Fibroblast of skin of right quadriceps (primary cell): ENCODE measurements around the gene TNKS1BP1.
A peak's percentile ranks its signal among the peaks of the same experiment; 100 is the strongest.
"Not testable (repeated sequence)": the region's sequence is repeated elsewhere in the genome, so short reads cannot be mapped to it uniquely, and the experiment has no call there.

ENCODE experiments used
- DNase-seq: peaks from one replicate; pipeline ENCODE4 v3.0.0-alpha.2; 2013

Gene TNKS1BP1

GRCh38 chr11:57353852-57354251, 29.1 kb upstream of the TNKS1BP1 start:
- DNase-seq, result no peak

DNA sequence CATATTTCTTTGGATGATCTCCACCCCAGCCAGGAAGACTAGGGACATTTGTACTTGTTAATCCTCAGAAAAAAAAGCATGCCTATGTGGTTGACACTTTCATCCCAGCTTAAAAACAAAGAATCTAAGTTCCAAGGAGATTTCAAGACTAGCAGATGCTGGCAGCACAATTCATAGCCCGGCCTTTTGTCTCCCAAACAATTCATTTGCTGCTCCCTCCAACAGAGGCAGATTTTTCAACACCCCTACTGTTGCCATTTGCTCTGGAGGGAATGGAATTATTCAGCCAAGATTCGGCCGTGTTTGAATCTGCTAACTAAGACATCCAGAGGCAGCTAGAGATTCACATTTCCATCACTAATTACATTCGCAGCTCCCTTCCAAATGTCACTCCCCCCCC, 28.7 kb upstream of the TNKS1BP1 start:
- DNase-seq, result no peak

- no peak for DNase-seq
Observed at GRCh38 chr11:57353036-57353435, 28.3 kb upstream of the TNKS1BP1 start.

- DNase-seq, result peak; percentile 21
Observed at GRCh38 chr11:57349491-57350274, 24.9 kb upstream of the TNKS1BP1 start.

DNA sequence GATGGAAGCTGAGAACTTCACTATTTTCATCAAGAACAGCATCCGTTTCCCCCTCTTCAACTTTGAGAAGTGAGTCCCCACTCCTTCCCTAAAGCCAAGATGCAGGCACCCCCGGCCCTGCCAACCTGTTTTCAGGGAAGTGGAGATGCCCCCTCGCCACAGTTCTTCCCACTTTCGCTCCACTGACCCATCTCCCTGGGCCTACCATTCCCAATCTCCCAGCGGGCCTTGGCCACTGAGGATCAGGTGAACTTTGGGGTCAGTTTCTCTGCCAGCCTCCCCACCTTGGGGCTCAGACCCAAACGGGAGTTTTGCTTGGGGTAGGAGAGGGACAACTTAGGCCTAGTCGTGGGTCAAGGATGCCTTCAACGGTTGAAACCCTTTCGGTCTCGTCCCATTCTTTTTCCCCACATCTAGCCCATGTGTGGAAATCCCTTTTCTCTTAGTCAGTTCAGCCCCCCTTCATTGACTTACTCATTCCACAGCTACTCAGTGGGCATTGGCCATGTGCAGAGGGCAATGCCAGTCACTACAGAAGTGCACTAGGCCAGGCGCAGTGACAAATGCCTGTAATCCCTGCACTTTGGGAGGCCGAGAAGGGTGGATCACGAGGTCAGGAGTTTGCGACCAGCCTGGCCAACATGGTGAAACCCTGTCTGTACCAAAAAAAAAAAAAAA, 24.0 kb upstream of the TNKS1BP1 start:
- no peak for DNase-seq

DNA sequence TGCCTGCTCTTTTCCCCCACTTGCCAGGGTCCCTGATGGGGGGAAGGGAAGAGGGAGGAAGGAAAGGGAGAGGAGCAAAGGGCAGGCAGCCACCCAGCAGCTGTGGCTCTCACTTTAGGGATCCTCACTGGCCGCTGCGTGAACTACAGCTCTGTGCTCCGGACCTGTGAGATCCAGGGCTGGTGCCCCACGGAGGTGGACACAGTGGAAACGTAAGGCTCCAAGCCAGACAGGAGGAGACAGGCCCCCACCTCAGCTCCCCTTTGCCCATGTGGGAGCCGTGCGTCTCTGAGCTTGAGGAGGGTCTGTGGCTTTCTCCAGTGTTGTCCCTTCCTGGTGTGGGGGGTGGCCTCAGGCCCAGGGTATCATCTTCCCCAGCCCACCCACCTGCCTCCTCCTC, 23.3 kb upstream of the TNKS1BP1 start:
- DNase-seq, result no peak

- DNase-seq, result no peak
Observed at GRCh38 chr11:57347336-57347735, 22.6 kb upstream of the TNKS1BP1 start.

- peak; percentile 59 for DNase-seq
Observed at GRCh38 chr11:57345555-57346211, 20.9 kb upstream of the TNKS1BP1 start.

DNA sequence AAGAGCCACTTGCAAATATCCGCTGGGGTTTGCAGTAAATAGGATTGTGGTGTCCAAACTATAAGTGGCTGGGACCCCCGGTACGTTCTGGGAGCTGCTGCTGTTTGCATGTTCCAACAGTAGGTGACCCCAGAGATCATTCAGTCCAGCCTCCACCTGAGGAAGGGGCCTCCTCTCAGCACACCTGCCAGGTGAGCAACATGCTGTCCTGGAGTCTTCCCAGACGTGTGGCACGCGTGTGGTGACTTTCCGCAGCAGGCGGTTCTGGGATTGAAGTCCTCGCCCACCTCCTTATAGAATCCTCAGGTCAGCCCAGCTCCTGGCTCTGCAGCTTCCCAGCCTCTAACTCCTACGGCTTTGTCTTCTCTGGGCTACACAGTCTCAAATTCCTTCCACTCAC, 20.1 kb upstream of the TNKS1BP1 start:
- DNase-seq, result no peak

- DNase-seq, result no peak
Observed at GRCh38 chr11:57343825-57344224, 19.1 kb upstream of the TNKS1BP1 start.

GRCh38 chr11:57342702-57343101, 17.9 kb upstream of the TNKS1BP1 start:
- no peak for DNase-seq

DNA sequence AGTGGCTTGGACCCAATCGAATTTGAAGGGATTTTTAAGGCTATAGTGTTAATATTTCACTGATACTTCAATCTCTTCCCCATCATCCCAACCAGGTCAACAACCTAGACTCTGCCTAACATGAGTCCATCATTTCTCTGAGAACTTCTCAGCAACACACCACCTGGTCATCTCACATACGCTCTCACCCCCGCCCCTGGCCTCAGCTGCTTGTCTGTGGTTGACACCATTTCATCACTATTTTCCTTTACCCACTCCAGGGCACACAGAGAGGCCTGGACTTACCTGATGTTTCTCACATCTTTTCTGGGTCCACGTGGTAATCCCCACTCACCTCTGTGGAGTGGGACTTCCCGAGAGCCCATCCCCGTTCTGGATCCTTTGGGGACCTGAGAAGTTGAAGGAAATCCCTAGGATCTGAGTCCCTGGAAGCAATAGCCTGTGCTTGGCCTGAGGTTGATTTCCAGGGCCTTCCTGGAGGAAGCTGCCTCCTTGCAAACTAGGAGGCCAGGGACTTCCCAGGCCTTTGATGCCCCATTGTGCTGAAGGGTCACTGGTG, 16.6 kb upstream of the TNKS1BP1 start:
- DNase-seq, result no peak

DNA sequence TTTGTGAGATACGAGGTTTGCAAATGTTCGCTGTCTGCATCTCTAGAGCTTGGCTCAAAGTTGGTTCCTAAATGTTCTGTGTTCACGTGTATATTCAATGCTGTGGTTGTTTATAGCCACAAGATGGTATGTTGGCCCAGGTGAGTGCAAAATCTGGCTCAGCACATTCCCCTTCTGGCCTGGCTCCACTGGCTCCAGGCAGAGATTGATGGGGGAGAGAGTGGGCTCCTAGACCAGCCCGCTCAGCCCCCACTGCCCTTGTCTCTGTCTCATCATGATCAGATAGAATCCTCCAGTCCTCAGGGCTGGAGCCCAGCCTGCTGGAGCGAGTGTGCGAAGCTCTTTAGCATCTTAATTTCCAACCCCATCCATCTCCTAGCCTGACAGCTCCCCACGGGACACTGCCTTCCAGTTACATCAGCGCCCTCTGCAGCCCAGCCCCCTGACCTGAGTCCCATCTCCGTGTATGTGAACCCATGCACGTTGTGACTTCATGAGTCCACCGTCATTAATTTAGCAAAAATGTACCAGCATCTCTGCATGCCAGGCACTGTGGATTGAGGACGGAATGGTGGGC, 15.4 kb upstream of the TNKS1BP1 start:
- peak; percentile 33 for DNase-seq

DNA sequence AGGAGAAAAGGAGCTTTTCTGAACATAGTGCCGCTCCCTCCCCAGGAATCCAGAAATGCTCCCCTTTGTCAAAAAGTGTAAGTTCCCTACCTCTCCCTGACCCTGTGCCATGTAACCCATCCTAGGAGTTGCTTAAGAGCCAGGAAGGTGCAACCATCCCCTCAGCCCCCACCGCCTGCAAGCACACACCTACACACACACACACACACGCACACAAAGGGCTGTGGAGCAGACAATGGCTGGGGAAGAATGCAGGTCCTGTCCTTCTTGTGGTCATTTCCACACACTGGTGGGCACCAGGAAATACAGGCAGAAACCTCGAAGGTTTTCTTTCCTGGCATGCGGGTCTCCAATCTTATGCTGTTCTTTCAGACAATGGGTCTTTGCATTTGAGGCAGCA, 14.6 kb upstream of the TNKS1BP1 start:
- no peak for DNase-seq

DNA sequence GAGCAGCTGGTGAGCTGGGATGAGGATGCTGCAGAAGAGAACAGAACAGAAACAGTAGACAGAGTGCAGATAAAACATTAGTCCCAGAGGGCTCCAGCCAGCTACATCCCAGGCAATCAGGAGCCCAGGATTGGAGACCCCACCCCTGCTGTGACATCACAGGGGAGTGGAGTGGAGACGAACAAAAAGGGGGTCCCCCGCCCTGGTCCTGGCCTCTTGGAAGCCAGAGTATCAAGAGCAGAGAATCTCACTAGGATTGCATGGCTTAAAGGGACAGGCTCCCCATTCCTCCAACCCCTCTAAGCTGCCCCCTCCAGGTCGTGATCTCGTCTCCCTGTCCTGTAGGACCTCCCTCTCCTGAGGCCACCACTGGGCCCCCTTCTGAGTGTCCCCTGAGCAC, 13.4 kb upstream of the TNKS1BP1 start, which contains the start of gene P2RX3:
Gene P2RX3, plus strand, starts transcription at position 211 of the 400 bp plus-strand sequence. CDS start 199 bp downstream, outside the sequence.
- no peak for DNase-seq

DNA sequence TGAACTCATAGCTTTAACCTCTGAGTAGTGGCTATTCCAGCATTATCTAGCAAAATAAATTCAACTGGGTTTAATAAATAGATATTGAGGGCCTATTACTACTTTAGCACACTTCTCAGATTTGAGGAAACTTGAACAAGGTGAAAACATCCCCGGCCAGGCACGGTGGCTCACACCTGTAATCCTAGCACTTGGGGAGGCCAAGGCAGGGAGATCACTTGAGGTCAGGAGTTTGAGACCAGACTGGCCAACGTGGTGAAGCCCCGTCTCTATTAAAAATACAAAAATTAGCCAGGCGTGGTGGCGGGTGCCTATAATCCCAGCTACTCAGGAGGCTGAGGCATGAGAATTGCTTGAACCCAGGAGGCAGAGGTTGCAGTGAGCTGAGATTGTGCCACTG, 12.1 kb upstream of the TNKS1BP1 start:
- DNase-seq, result not testable (repeated sequence)

DNA sequence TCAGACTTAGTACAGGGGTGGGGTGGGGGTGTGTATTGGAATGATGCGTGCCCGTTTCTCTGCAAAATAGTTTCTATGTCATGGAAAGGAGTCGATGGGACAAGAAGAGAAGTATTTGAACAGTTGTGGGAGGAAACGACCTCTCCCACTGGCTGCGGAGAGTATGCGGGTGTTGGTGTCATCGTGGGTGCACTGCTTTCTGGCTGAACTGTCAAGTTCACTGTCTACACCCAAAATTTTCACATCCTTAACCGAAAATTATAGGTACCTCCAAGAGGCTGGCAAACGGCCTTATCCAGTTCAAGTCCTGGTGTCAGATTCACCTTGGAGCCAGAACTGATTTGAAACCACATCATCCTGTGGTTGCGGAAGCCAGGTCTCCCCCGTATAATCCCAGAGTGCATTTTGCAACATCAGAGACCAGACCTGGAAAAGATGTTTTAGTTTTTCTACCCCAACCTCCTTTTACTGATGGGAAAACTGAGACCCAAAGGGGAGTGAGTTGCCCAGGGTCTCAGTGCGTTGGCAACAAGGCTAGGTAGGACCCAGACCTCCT, 11.4 kb upstream of the TNKS1BP1 start:
- no peak for DNase-seq

- DNase-seq, result peak; percentile 89
Observed at GRCh38 chr11:57335343-57336110, 10.8 kb upstream of the TNKS1BP1 start, which contains the start of gene SSRP1. Gene SSRP1 (minus strand): TSS chr11:57335892. CDS start chr11:57335121, 771 bp downstream.

DNA sequence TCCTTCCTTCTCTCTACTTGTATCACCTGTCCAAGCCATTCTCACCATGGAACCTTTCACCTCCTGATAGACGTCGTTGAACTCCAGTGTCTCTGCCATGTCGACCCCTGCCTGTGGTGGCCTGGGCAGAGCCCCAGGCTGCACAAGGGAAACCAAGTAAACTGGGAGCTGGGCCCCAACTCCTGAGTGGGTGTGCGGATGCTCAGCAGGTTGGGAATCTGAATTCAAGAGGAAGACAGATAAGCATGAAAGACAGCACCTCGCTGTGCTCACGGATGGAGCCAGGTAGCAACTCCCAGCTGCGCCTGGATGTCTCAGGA, 10.2 kb upstream of the TNKS1BP1 start:
- no peak for DNase-seq

DNA sequence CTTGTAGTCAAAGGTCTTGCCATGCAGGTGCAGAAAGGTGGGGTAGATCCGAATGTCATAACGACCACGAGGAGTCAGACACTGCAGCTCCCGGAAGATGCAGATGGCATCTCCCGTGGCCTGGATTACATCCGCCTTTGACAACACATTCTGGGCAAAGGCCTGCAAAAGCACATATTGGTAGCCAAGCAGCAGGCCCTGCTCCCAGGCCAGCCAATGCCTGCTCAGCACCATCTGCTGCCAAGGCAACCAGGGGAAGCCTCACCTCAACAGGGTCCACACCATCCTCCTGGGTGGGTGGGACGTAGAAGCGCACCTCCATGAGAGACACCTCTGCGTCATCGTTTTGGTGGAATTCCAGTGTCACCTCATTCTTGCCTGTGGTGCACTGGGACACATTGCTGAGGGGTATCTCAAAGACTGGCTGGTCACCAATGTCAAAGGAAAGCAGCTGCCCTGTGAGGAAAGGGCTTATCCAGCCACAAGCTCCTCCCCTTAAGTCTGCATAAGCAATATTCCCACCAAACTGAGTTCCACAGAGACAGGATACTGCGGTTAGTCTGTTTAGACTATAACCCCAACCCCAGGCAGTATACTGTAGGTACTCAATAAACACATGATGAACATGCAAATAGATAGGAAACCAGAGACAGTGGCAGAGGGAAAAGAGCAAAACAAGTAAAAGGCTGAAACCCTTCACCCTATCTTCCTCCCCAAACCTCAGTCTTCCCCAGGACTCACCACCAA, 8.1 kb upstream of the TNKS1BP1 start:
- no peak for DNase-seq

- no peak for DNase-seq
Observed at GRCh38 chr11:57331720-57332119, 7.0 kb upstream of the TNKS1BP1 start.
